ENCODE measurements around the gene ADGRF4. TPM values are rescaled to one million over a fixed set of nuclear protein-coding genes. Genes with fewer than 3 reads are reported as not detected.

ADGRF4 gene
- total and polyA plus RNA-seq, 9 of the 15 experiments (the other 6 are each of a cell fraction or from before 2014, with no cell fraction given) = not detected

- Histone ChIP-seq H3K9me3 (replicated peaks; ENCODE audit: control insufficient read depth, insufficient read depth, low read depth, low read length) (no peaks in the 10 kb centered on the region), H3K27me3 (ENCODE audit: control insufficient read depth in 2 of 2, insufficient read depth in 2 of 2, low read length in 2 of 2) (no peaks in the 10 kb centered on the region), H3K4me3 (no peak overlapping the region), H3K9me1 (ENCODE audit: control insufficient read depth, insufficient read depth, low read length) (no peaks in the 10 kb centered on the region), H3K27ac (ENCODE audit: extremely low read depth, low read depth, low read length) (no peak overlapping the region), H3K4me1 (replicated peaks in 1 of 2; ENCODE audit: control insufficient read depth in 2 of 2, insufficient read depth in 2 of 2, low read length in 2 of 2) (no peaks in the 10 kb centered on the region), H3K4me2 (ENCODE audit: insufficient read depth, low read length) (no peak overlapping the region), H4K20me1 (replicated peaks; ENCODE audit: control insufficient read depth, insufficient read depth, low read length) (no peaks in the 10 kb centered on the region), H3K36me3 (ENCODE audit: control insufficient read depth, insufficient read depth, low read length) (no peaks in the 10 kb centered on the region), H3K9ac (ENCODE audit: insufficient read depth in 1 of 2, low read depth in 2 of 2, low read length in 2 of 2) (no peak overlapping the region), H2AFZ (ENCODE audit: low read depth, low read length) (no peak overlapping the region), H3K79me2 (ENCODE audit: control insufficient read depth, insufficient read depth, low read length) (no peaks in the 10 kb centered on the region)
- ATAC-seq (no peak), FAIRE-seq (no peak), DNase-seq (ENCODE audit: extremely low read depth in 1 of 4, low spot score in 3 of 4) (no peak)
- BruUV-seq (replicated peaks) = no TSS peak
- WGBS (ENCODE audit: insufficient coverage, low coverage, missing lambda C conversion rate) = 5% methylated on average over 1 of the region's 1 CpG
- ChIA-PET CTCF (ENCODE audit: low intra/inter-chr PET ratio) (no interaction called here), POLR2A (no interaction called here)
- in situ Hi-C loops (cut with MboI) = no loop called here
- TF ChIP-seq GABPA (tag; conservative IDR thresholded peaks at IDR 0.05; ENCODE audit: low read depth) = no peak
- TF ChIP-seq GTF2F1 (IDR thresholded peaks at IDR 0.05; ENCODE audit: low read depth, low read length) = no peak
- TF ChIP-seq ZNF592 (IDR thresholded peaks at IDR 0.05) = no peak
- no peak for TF ChIP-seq XRCC4 (IDR thresholded peaks at IDR 0.05; ENCODE audit: extremely low read depth, insufficient read depth, insufficient read length)
- TF ChIP-seq ZFP91 (CRISPR knock-in tag; IDR thresholded peaks at IDR 0.05) = no peak
- TF ChIP-seq ARID3A (IDR thresholded peaks at IDR 0.05; ENCODE audit: borderline replicate concordance, low read depth, low read length) = no peak
- TF ChIP-seq HNRNPH1 (optimal IDR thresholded peaks at IDR 0.05; ENCODE audit: low read depth, low read length) = no peak
- TF ChIP-seq ZNF140 (CRISPR knock-in tag; IDR thresholded peaks at IDR 0.05) = no peak
- TF ChIP-seq KDM5B (IDR thresholded peaks at IDR 0.05; ENCODE audit: insufficient replicate concordance, low read depth, low read length) = no peak
- TF ChIP-seq CHD1 (IDR thresholded peaks at IDR 0.05; ENCODE audit: low read length) = no peak
- no peak for TF ChIP-seq FOXA3 (CRISPR knock-in tag; conservative IDR thresholded peaks at IDR 0.05 in 1 of 2, IDR thresholded peaks at IDR 0.05 in 1 of 2)
- TF ChIP-seq ZSCAN29 (IDR thresholded peaks at IDR 0.05) = no peak
- TF ChIP-seq ETV6 (IDR thresholded peaks at IDR 0.05; ENCODE audit: borderline replicate concordance in 1 of 2, low read depth in 2 of 2, low read length in 1 of 2) = no peak
- no peak for TF ChIP-seq ETV6 (CRISPR knock-in tag; IDR thresholded peaks at IDR 0.05; ENCODE audit: borderline replicate concordance)
- TF ChIP-seq LARP7 (IDR thresholded peaks at IDR 0.05) = no peak
- intact Hi-C loops (cut with micrococcal nuclease) = no loop called here
Observed at GRCh38 chr6:47752801-47753200, 54.4 kb downstream of the ADGRF4 start.

Data from K562 (cell line).